Left renal cortex interstitium (tissue), 4 donors: ENCODE results near the gene ACTL6A. TPM values are rescaled to one million over a fixed set of nuclear protein-coding genes. Genes with fewer than 3 reads are reported as not detected.

Source experiments
- DNase-seq, 4 donors: peaks; one replicate each; pipeline ENCODE4 v3.0.0-alpha.2; 2013; ENCODE audit warnings: low read depth in 4 of 4, low spot score in 2 of 4, missing footprints in 1 of 4
- polyA plus RNA-seq, 4 donors: library from polyadenylated mRNA; unstranded; fragments of 120-200 nt; gene quantifications; one replicate each; pipeline ENCODE4 v1.2.1, GENCODE V29; 2013; ENCODE audit not compliant: insufficient read length in 4 of 4

ACTL6A gene
- polyA plus RNA-seq, 4 donors, result 100 to 114 (median 108) TPM

DNA sequence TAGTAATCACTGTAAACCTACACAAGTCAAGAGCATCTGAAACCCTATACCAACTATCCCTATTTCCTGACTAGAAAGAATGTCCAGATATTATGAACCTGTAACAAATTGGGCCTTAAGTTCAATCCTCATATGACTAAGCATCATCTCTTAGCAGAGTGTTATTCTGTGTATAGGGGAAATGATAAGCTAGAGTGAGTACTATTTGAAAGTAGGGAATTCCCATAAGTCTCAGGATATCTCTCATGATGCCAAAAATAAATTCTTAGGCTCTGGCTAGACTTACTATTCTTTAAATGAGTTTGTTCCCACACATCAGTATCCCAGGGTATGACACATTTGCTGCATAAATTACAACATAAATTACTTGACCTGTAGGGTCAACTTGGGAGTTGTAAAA is 26.4 kb downstream of the ACTL6A start:
- no peak for DNase-seq

GRCh38 chr3:179590669-179591068 is 27.9 kb downstream of the ACTL6A start:
- DNase-seq, result no peak

- no peak for DNase-seq
These were observed 28.6 kb downstream of the ACTL6A start for GRCh38 chr3:179591313-179591712.

DNA sequence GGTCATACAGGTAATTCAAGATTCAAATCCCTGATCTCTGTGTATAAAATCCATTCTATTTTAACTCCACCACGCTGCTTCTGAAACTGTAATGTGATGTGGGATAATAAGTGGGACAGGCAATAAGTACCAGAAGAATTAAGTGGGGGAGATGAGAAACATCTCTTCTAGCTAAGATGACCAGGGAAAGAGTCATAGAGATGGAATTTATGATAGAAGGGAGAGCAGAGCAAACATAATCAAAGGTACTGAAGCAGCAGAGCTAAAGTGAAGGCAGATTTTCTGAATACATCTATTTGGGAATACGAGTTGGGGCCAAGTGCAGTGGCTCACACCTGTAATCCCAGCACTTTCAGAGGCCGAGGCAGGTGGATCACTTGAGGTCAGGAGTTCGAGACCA is 36.8 kb downstream of the ACTL6A start:
- DNase-seq, result no peak

GRCh38 chr3:179603321-179603720 is 40.6 kb downstream of the ACTL6A start:
- DNase-seq, result no peak

- DNase-seq, result no peak
These were observed 41.1 kb downstream of the ACTL6A start for GRCh38 chr3:179603831-179604230.

DNA sequence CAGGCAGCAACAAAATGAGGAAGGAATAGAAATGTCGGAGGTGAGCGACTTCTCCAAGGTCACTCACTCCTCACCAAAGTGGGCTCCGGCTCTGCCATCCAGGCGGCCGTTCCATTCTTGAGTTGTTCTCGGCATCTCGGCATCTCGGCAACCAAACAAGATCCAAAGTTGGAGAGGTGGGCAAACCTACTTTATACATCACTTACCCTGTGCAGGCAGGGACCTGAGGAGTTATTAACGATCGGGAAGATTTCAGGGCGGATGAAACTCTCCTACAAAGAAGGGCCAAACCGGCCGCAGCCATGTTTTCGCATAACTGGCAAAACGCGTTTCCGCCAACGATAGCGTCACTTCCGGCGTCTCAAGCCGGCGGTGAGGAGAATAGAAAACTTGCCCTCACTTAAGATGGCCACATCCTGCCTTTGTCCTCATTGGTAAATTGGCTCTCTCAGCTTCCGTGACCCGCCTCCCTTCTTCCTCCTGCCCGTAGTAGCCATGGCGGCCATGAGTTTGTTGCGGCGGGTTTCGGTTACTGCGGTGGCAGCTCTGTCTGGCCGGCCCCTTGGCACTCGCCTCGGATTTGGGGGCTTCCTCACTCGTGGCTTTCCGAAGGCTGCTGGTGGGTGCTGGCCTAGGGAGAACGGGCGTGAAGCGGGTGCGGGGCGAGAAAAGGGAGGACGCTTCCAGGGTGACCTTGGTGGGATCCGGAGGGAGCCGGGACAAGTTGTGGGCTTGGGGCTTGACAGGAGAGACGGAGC is 41.8 kb downstream of the ACTL6A start, which contains the start of the genes MRPL47 and NDUFB5:
MRPL47 (minus strand) TSS at position 318 of the 758 bp plus-strand sequence; CDS start at position 304, 14 bp downstream.
NDUFB5 (plus strand) TSS at position 474 of the 758 bp plus-strand sequence; CDS start at position 496, 22 bp downstream.
- peak; percentile 93 to 98 (median 95) for DNase-seq

DNA sequence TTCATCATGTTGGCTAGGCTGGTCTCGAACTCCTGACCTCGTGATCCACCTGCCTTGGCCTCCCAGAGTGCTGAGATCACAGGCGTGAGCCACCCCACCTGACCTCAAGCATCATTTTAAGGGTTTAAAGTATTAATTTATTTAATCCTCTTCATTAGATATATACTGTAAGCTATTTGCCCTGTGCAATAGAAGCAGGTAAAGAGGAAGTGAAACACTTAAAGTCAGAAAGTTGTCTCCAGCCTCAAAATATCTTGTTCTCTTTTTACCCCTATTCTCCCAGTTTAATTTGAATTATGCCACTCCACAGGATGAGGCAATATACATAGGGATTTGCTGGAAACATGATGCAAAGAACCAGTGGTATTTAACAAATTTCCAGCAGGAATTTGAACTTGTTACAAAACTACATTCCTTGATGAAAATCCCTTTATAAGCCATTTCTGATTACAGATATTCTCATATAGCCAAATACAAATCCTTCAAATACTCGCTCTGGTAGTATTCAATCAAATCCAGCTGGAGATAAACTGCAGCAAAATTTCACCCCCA is 43.9 kb downstream of the ACTL6A start:
- no peak for DNase-seq

GRCh38 chr3:179608931-179609720 is 46.4 kb downstream of the ACTL6A start:
- DNase-seq, result no peak

GRCh38 chr3:179610066-179610465 is 47.3 kb downstream of the ACTL6A start:
- no peak for DNase-seq

DNA sequence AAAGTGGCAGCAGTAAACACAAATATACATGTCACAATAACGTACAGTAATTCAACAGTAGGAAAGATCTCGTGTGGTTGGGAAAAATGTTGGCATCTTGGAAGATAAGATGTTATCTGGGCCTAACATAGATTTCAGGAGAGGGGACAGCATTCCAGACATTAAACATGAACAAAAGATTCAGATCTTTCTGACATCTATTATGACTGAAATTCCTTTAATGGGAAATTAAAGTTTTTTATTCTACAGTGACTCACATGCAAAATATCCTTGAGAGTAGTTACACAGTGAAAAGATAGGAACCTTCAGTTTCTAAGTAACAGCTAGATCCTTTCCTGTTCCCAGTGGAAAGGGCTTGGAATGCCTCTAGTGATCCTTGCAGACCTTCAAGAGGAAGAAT is 51.1 kb downstream of the ACTL6A start:
- DNase-seq, result no peak

GRCh38 chr3:179615458-179616173 is 52.9 kb downstream of the ACTL6A start:
- DNase-seq, result no peak

DNA sequence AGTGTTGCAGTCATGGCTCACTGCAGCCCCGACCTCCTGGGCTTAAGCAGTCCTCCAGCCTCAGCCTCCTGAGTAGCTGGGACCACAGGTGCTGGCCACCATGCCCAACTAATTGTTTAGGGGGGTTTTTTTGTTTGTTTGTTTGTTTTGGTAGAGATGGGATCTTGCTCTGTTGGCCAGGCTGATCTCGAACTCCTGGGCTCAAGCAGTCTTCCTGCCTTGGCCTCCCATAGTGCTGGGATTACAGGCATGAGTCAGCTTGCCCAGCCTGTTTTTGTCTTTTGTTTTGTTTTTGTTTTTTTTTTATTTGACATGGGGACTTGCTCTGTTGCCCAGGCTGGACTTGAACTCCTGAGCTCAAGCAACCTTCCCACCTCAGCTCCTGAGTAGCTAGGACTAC is 59.3 kb downstream of the ACTL6A start:
- no peak for DNase-seq

- no peak for DNase-seq
These were observed 61.7 kb downstream of the ACTL6A start for GRCh38 chr3:179624451-179624850.

GRCh38 chr3:179630753-179631451 is 68.2 kb downstream of the ACTL6A start:
- DNase-seq, result no peak

Other genes starting within 250 kb of the ACTL6A start
- gene ZNF639, start 239.9 kb upstream of the ACTL6A start, polyA plus RNA-seq, result 10 to 100 TPM; 48.1 to 56.6 (median 53.3) TPM
- gene MFN1, start 215.2 kb upstream of the ACTL6A start, polyA plus RNA-seq, result 10 to 100 TPM; 59.0 to 77.2 (median 70.0) TPM
- gene GNB4, start 111.5 kb upstream of the ACTL6A start, polyA plus RNA-seq, result 10 to 100 TPM; 23.8 to 31.4 (median 29.3) TPM
- gene MRPL47, start 41.7 kb downstream of the ACTL6A start, polyA plus RNA-seq, result 10 to 100 TPM; 52.5 to 67.6 (median 61.6) TPM
- gene NDUFB5, start 41.9 kb downstream of the ACTL6A start, polyA plus RNA-seq, result 100 to 1,000 TPM; 184 to 210 (median 195) TPM
- 10 to 100 TPM; 13.0 to 15.6 (median 14.5) TPM for gene USP13, start 90.1 kb downstream of the ACTL6A start, polyA plus RNA-seq